ENCODE results near the gene FCRL3.

- TF ChIP-seq, protein P1, sequence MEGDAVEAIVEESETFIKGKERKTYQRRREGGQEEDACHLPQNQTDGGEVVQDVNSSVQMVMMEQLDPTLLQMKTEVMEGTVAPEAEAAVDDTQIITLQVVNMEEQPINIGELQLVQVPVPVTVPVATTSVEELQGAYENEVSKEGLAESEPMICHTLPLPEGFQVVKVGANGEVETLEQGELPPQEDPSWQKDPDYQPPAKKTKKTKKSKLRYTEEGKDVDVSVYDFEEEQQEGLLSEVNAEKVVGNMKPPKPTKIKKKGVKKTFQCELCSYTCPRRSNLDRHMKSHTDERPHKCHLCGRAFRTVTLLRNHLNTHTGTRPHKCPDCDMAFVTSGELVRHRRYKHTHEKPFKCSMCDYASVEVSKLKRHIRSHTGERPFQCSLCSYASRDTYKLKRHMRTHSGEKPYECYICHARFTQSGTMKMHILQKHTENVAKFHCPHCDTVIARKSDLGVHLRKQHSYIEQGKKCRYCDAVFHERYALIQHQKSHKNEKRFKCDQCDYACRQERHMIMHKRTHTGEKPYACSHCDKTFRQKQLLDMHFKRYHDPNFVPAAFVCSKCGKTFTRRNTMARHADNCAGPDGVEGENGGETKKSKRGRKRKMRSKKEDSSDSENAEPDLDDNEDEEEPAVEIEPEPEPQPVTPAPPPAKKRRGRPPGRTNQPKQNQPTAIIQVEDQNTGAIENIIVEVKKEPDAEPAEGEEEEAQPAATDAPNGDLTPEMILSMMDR (IDR thresholded peaks at IDR 0.05): no peak
- no peak for TF ChIP-seq POLR2A (IDR thresholded peaks at IDR 0.05)
These were observed 54.4 kb downstream of the FCRL3 start for GRCh38 chr1:157646144-157646543.

Measured in upper lobe of left lung (tissue), 4 donors.